Measurements from ENCODE around the gene MUC5AC.

The MUC5AC gene

DNA sequence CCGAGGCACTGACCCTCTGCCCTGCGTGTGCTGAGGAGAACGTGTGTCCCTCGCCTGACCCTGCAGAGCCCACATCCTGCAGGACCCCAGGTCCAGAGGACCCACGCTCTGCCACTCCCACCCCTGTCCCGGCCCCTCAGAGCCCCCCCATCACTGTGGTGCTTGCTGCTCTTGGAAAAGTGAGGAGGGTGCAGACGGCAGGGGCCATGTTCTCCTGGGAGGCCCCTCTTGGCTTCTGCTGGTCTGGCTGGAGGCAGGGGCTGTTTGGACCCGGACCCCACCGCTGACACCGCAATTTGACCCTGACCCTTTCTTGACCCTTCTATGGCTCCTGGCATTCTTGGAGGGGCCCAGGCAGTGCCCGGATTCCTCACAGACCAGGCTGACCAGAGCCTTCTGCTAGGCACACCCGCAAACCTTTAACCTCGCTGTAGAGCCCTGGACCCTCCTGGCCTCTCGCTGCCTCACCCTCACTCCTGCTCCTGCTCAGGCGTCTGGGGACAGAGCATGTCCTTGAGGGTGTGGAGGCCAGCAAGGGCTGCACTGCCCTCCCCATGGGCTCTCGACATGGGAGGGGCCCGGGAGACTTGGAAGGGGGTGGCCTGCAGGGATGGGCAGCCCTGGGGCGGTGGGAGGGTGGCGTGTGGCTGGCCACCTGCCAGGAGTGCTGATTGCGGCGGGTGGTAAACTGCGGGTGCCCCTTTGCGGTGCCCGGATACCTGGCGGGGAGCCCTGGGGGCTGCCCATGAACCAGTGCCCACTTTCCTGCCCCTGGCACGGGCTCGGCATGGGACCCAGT, 37.0 kb upstream of the MUC5AC start:
- no peak for DNase-seq (ENCODE audit: low read depth in 2 of 2)

DNA sequence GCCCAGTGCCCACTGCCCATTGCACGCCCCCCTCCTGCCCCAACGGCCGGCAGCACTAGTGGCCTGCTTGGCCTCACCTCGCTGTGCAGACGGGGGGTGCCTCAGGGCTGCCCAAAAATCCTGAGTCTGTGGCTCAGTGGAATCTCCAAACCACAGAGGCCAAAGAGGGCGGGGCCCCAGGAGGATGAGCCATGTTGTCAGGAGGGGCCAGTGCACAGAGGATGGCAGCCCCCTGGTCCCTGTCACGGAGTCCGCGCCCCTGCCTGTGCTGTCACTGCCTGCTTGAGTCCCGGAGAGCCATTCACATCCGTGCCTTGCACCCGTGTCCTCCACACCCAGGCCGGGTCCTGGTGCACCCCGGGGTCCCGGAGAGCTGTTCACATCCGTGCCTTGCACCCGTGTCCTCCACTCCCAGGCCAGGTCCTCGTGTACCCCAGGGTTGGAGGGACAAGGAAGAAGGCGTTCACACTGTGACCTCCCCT, 36.4 kb upstream of the MUC5AC start:
- no peak for DNase-seq (ENCODE audit: low read depth in 2 of 2)

DNA sequence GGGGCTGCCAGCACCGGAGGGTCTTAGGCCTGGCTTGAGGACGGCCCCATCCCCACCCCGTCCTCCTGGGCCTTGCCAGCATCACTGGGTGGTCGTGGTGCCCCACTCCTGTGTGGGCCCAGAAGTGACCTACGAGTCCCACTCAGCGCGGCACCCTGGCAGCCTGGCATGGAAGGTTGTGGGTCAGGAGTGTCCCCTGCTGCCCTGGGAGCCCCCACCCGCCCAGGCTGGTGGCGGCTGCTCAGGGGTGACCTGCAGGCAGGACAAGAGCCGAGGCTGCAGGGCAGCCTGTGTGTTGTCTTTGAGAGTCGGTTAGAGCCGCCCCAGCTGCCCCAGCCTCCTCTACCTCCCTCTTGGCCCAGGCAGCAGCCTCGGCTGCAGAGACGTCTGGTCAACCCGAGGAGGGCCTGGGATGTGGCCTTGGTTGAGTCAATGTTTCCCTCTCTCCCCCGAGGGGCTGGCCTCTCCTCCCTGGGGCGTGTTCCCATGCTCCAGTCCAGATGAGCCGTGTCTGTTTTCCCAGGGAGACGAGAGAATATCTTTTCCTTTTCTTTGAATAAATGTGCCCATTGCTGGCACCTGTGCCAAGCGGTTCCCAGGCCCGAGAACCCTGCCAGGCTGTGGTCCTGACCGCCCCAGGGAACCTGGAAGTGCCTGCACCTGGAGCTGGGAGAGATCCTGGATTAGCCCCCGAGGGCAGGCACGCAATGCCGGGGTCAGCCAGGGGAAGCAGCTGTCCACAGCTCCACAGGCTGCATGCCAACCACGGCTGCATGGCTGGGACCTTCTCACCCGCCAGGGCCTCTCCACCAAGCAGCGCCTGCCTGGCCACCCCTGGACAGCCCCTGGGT, 35.7 kb upstream of the MUC5AC start:
- no peak for DNase-seq (ENCODE audit: low read depth in 2 of 2)

DNA sequence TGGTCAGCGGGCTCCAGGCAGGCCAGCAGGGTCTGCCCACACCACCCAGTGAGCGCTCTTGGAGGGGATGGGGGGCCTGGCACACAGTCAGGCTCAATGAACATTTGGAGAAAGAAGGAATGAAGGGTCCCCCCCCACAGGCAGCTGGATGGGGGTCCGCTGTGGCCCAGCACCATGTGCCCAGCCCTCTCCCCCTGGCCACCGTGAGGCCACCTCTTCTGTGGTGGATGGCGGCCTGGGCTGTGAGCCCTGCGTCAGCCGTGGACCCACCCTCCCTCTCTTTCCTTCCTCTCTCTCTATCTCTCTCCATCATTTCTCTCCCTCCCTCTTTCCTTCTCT, 35.1 kb upstream of the MUC5AC start:
- no peak for DNase-seq (ENCODE audit: low read depth in 2 of 2)

- DNase-seq (ENCODE audit: low read depth in 2 of 2): no peak
These were observed 33.8 kb upstream of the MUC5AC start for GRCh38 chr11:1123970-1124369.

DNA sequence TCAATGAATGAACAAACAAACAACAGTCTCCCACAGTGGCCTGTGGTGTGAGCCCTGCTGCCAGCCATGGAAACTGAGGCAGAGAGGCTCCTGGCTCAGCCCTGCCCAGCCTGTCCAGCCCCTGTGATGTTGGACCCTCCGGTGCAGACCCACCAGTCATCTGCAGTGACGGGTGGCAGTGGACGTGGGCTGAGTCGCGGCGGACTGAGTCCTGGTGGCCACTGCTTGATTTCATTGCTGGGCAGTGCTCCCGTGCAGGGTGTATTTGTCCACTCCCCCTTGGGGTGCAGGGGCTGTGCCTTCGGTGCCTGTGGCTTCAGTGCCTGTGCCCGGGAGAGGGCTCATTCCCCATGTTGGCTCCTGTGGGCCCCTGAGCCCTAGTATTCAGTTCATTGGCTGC, 31.9 kb upstream of the MUC5AC start:
- DNase-seq (ENCODE audit: low read depth in 2 of 2): no peak

GRCh38 chr11:1126491-1126926, 31.2 kb upstream of the MUC5AC start:
- DNase-seq (ENCODE audit: low read depth in 2 of 2): no peak

DNA sequence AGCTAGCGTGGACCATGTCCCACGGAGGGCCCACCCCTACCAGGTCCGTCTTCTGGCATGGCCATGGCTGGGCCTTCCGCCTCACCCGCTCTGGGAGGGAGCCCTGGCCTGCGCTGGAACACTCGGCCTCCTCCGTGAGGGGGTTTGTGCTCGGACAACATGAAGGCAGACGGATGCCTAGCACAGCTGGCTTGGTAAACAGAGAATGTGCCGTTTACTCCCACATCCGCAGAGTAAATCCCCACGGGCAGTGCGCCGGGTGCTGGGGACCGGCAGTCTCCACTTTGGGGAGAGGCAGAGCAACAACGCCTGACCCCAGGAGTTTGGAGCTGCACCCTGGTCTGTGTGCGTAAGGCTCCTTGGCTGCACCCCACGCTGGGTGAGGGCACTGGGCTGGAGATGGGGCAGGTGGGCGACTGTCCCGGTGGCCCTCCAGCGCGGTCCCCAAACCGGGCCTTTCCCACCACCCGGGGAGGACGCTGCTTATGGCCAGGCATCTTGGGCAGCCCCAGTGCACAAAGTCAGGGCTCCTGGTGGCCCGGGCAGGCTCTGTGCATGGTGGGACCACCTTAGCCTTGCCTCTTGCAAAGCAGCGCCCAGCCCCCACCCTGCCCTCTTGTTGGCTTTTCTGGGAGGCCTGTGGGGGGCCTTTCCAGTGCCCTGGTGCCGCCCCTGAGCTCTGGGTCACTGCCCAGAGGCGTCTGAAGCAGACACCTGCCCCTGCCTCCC, 30.7 kb upstream of the MUC5AC start:
- DNase-seq (ENCODE audit: low read depth in 2 of 2): no peak

DNA sequence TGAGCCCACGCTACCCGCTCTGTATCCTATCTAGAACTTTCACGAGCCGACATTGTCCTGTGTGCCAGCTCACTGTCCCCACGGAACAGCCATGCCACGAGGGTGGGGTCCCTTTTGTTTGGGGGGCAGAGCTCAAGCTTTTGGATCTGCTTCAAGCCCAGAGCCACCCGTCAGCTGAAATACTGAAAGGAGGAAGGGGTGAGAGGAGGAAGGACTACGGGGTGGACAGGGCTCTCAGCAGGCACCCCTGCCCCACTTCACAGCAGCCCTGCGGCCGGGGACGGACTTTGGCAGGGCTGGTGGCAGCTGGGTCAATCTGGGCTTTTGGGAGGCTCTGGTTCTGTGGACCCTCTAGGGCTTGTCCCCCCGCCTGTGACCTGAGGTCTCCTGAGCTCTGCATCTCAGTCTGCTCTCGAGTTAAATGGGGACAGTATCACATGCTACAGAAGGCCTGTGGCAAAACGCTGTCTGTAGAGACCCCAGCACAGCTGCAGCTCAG, 30.0 kb upstream of the MUC5AC start:
- DNase-seq (ENCODE audit: low read depth in 2 of 2): no peak

GRCh38 chr11:1128311-1129142, 29.2 kb upstream of the MUC5AC start:
- DNase-seq (ENCODE audit: low read depth in 2 of 2): no peak

DNA sequence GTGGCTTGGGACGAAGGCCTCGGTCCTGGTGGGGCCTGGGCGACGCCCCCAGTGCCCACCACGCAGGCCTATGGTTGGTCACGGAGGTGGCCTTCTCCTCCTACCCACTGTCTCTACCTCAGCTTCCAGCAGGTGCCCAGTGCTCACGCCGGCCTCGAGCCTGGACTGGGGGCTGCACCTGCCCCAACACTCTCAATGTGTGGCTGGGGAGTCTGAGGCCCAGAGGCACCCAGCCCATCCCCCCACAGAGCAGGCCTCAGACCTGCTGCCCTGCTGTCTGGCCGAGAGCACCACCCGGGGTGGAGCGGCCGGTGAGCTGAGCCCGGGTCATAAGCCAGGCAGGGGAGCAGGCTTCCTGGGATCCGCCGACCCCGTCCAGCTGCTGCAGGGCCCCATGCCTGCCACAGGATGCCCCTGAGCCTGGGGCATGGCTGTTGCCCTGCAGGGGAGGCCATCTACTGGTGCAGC, 28.6 kb upstream of the MUC5AC start:
- no peak for DNase-seq (ENCODE audit: low read depth in 2 of 2)

DNA sequence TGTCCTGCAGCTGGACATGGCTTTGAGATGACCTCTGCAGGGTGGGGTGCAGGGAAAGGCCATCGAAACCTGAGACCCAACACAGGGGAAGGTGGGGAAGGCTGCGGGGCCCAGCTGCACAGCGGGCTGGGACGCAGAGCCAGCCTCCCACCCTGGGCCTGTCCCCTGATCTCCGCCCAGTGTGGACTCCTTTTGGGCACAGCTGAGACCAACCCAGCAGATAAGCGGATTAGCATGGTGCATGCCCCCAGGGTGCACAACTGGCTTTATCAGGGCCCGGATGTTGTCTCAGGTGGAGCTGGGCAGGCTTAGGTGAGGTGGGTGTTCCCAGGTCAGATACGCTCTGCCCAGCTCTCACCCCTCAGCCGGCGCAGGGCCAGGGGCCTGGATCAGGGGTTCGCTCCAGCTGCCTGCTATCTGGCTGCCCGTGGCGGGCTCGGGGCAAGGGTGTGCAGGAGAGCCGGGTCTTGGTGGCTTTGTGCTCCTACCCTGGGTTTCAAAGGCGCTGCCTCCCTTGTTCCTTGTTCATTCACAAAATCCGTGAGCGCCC, 28.1 kb upstream of the MUC5AC start:
- DNase-seq (ENCODE audit: low read depth in 2 of 2): no peak

- DNase-seq (ENCODE audit: low read depth in 2 of 2): no peak
These were observed 27.3 kb upstream of the MUC5AC start for GRCh38 chr11:1130276-1131032.

GRCh38 chr11:1131033-1131911, 26.5 kb upstream of the MUC5AC start:
- no peak for DNase-seq (ENCODE audit: low read depth in 2 of 2)

DNA sequence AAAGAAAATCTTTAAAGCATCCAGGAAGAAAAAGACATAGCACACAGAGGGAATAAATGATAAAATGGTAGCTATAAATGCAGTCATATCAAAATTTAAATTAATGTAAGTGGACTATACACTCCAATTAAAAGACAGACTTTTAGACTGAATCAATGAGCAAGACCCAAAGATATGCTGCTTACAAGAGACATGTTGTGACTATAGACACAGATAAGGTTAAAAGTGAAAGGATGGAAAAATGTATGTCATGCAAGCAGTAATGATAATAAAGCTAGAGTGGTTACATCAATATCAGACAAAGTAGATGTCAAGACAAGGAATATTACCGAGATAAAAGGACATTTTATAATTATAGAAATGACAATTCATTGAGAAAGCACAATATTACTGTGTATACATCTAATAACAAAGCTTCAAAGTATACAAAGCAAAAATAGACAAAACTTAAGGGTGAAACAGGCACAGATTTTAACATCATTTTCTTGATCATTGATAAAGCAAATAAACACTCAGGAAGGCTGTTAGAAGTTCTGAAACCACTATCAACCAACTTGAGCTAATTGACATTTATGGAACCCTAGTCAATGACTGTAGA, 22.8 kb upstream of the MUC5AC start:
- no peak for DNase-seq (ENCODE audit: low read depth in 2 of 2)

DNA sequence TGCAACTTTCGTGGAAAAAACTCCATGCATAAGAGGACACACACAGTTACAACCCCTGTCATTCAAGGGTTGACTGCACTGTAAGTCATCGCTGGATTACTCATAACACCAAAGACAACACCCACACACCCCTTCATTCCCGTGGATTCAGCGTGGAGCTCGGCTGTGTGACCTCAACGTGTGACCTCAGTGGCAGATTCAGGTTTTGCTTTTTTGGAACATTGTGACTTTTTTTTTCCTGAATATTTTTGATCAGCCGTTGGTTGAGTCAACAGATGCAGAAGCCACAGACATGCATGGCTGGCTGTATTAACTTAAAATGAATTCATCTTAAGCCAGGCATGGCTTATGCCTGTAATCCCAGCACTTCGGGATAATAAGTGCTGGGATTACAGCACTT, 19.7 kb upstream of the MUC5AC start:
- DNase-seq (ENCODE audit: low read depth in 2 of 2): no peak

- DNase-seq (ENCODE audit: low read depth in 2 of 2): no peak
These were observed 18.2 kb upstream of the MUC5AC start for GRCh38 chr11:1139441-1140083.
